GM06990 (cell line): ENCODE results near the gene CAPN13.

Experiments
- DNase-seq: peaks from one replicate; pipeline ENCODE4 v3.0.0-alpha.2; 2011; ENCODE audit not compliant: insufficient read length; ENCODE audit errors: extremely low read depth
- H3K27me3 ChIP-seq: replicated peaks from 2 replicates; pipeline ENCODE4 v1.6.0; 2011; ENCODE audit warnings: low read length; ENCODE audit not compliant: control insufficient read depth, insufficient read depth
- H3K36me3 ChIP-seq: 2 replicates; pipeline ENCODE4 v1.5.1; 2011; ENCODE audit warnings: low read length; ENCODE audit not compliant: control insufficient read depth, insufficient read depth
- H3K4me3 ChIP-seq: replicated peaks from 2 replicates; pipeline ENCODE4 v1.5.1; 2011; ENCODE audit warnings: low read depth, mild to moderate bottlenecking, control low read depth, low read length
- CTCF ChIP-seq: IDR thresholded peaks from 2 replicates; pipeline ENCODE4 v1.5.1; 2011; ENCODE audit warnings: low read length, control low read depth, mild to moderate bottlenecking, inconsistent platforms; ENCODE audit not compliant: insufficient read depth, poor library complexity, severe bottlenecking

Gene CAPN13

DNA sequence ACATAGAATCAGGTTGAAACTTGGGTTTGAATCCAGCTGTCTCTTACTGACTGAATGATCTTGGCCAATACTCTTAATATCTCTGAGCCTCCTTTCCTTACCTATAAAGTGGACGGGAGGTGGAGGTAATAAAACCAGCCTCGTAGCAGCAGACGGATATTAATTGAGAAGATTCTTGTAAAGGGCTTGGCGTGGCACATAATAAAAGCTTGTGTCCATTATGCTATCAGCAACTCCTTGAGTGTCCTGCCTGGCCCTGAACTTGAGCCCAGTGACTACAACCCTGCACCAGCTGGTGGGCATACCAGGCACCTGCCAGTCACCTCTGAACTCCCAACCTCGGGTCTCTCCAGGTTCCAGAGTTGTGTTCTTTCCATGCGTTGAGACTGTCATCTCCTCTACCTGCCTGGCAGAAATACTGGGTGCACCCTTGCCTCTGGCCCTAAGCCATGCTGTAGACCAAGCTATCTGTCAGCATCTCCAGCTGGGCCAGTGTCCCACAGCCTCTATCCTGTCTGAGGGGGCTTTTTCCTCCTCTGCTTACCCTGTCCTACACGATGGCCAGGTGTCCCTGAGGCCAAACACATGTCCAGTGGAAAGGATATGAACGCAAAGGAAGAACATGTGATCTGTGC, 9.7 kb downstream of the CAPN13 start:
- H3K4me3 ChIP-seq: no peak overlapping the region
- TF ChIP-seq CTCF: no peak
- no peak for DNase-seq
- H3K36me3 ChIP-seq: no peaks in the 10 kb centered on the region
- no peaks in the 10 kb centered on the region for H3K27me3 ChIP-seq

- H3K36me3 ChIP-seq: no peaks in the 10 kb centered on the region
- no peak for TF ChIP-seq CTCF
- no peak overlapping the region for H3K4me3 ChIP-seq
- no peaks in the 10 kb centered on the region for H3K27me3 ChIP-seq
- no peak for DNase-seq
Observed at GRCh38 chr2:30796699-30797098, 10.5 kb downstream of the CAPN13 start.

DNA sequence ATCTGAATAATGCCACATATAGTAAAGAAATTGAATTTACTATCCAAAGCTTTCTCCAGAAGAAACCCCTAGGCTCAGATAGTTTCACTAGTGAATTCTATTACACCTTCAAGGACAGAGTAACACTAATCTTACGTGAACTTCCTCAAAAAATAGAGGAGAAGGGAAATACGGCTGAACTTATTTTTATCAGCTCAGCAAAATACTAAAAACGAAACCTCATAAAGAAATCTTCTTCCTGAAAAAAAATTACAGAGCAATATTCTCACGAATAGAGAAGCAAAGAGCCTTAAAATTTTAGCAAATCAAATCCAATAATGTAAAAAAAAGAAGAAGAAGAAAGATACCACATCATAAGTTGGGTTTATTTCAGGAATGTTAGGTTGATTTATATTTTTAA, 14.7 kb downstream of the CAPN13 start:
- Histone ChIP-seq H3K36me3 (no peaks in the 10 kb centered on the region), H3K4me3 (no peak overlapping the region), H3K27me3 (peaks cover 2% of the 10 kb centered on the region)
- DNase-seq: no peak
- TF ChIP-seq CTCF: no peak

DNA sequence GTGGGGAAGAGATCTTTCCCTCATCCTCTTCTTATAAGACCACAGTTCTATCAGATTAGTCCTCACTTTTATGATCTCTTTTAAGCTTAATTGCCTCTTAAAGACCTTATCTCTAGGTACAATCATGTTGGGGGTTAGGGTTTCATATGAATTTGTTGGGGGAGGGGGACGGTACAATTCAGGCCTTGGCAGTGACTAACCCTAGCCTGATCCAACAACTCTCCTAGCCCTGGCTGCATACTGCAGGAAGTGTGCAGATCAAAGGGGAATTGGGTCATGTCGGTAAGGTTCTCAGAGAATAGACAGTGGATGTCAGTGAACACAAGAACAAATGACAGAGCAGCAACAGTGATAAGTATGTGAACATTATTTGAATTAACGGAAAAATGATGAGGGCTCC, 16.4 kb downstream of the CAPN13 start:
- no peak for DNase-seq
- Histone ChIP-seq H3K27me3 (peaks cover 2% of the 10 kb centered on the region), H3K36me3 (no peaks in the 10 kb centered on the region), H3K4me3 (no peak overlapping the region)
- TF ChIP-seq CTCF: no peak

- no peak for DNase-seq
Observed at GRCh38 chr2:30789670-30790210, 17.5 kb downstream of the CAPN13 start.

More at GRCh38 chr2:30789670-30790210, 17.5 kb downstream of the CAPN13 start:
- H3K4me3 ChIP-seq: no peak overlapping the region
- peaks cover 2% of the 10 kb centered on the region for H3K27me3 ChIP-seq
- no peaks in the 10 kb centered on the region for H3K36me3 ChIP-seq
- no peak for TF ChIP-seq CTCF
